HEK293 (cell line): ENCODE measurements around the gene FGF7.

Experiments
- CTCF ChIA-PET: fragments of 350-600 bp; formaldehyde crosslinking; extraction: SDS; loops from one replicate; lab custom pipeline; 2021; ENCODE audit warnings: antibody characterized with exemption; lab: Yijun Ruan, JAX
- POLR2A ChIA-PET: fragments of 300-600 bp; formaldehyde crosslinking; extraction: SDS; loops from one replicate; lab custom pipeline; 2020; ENCODE audit warnings: antibody characterized with exemption, inconsistent platforms; lab: Yijun Ruan, JAX
- H3K27ac ChIP-seq: fragments of 200-500 bp; sonication (Bioruptor generic); 2 replicates; pipeline ENCODE4 v1.5.1; 2014; ENCODE audit warnings: low read depth, low read length, control low read depth, inconsistent platforms; ENCODE audit errors: extremely low read depth
- H3K36me3 ChIP-seq, 2 experiments: fragments of 200-500 bp in 1 of 2; sonication (Bioruptor generic) in 1 of 2; 1 replicate in 1 of 2; 2 replicates in 1 of 2; pipeline ENCODE4 v1.5.1; 2014 to 2017; ENCODE audit warnings: inconsistent platforms in 2 of 2, low read length in 2 of 2; ENCODE audit not compliant: control insufficient read depth in 2 of 2, insufficient read depth in 1 of 2
- H3K4me1 ChIP-seq: fragments of 200-500 bp; sonication (Bioruptor generic); 2 replicates; pipeline ENCODE4 v1.5.1; 2014; ENCODE audit warnings: mild to moderate bottlenecking, low read length, inconsistent platforms; ENCODE audit not compliant: control insufficient read depth, insufficient read depth
- H3K4me3 ChIP-seq: 2 replicates; pipeline ENCODE4 v1.5.1; 2011; ENCODE audit warnings: low read depth, mild to moderate bottlenecking, control low read depth, low read length, moderate library complexity
- H3K9me3 ChIP-seq: fragments of 200-500 bp; sonication (Bioruptor generic); 2 replicates; pipeline ENCODE4 v1.5.1; 2014; ENCODE audit warnings: low read depth, low read length, inconsistent platforms; ENCODE audit not compliant: control insufficient read depth, insufficient read depth
- AEBP2 ChIP-seq: fragments of 450-650 bp; formaldehyde crosslinking; IDR thresholded peaks from 2 replicates; pipeline ENCODE4 v1.5.1; 2016; ENCODE audit warnings: missing biosample characterization, missing genetic modification characterization, borderline replicate concordance
- INSM2 ChIP-seq: fragments of 450-650 bp; formaldehyde crosslinking; IDR thresholded peaks from 2 replicates; pipeline ENCODE4 v1.5.1; 2016; ENCODE audit warnings: missing biosample characterization, missing genetic modification characterization
- MEIS1 ChIP-seq: sonication (generic); formaldehyde crosslinking; IDR thresholded peaks from 2 replicates; pipeline ENCODE4 v1.8.1; 2022; ENCODE audit warnings: missing genetic modification reagents, mild to moderate bottlenecking, borderline replicate concordance
- RBAK ChIP-seq: fragments of 450-650 bp; formaldehyde crosslinking; IDR thresholded peaks from 2 replicates; pipeline ENCODE4 v1.5.1; 2016; ENCODE audit warnings: missing biosample characterization, missing genetic modification characterization
- ZFP41 ChIP-seq: fragments of 450-650 bp; formaldehyde crosslinking; IDR thresholded peaks from 2 replicates; pipeline ENCODE4 v1.5.1; 2016; ENCODE audit warnings: missing biosample characterization, missing genetic modification characterization, borderline replicate concordance
- ZNF10 ChIP-seq: fragments of 450-650 bp; formaldehyde crosslinking; IDR thresholded peaks from 2 replicates; pipeline ENCODE4 v1.5.1; 2017; ENCODE audit warnings: missing biosample characterization, missing genetic modification characterization
- ZNF112 ChIP-seq: fragments of 450-650 bp; formaldehyde crosslinking; IDR thresholded peaks from 2 replicates; pipeline ENCODE4 v1.5.0; 2017; ENCODE audit warnings: missing biosample characterization, missing genetic modification characterization
- ZNF174 ChIP-seq: fragments of 450-650 bp; formaldehyde crosslinking; IDR thresholded peaks from 2 replicates; pipeline ENCODE4 v1.5.0; 2017; ENCODE audit warnings: missing biosample characterization, mild to moderate bottlenecking, missing genetic modification characterization
- ZNF184 ChIP-seq: fragments of 450-650 bp; IDR thresholded peaks from 2 replicates; pipeline ENCODE4 v1.5.1; 2018; ENCODE audit warnings: missing biosample characterization, mild to moderate bottlenecking, missing genetic modification characterization
- ZNF23 ChIP-seq: fragments of 450-650 bp; formaldehyde crosslinking; IDR thresholded peaks from 2 replicates; pipeline ENCODE4 v1.5.1; 2016; ENCODE audit warnings: missing biosample characterization, missing genetic modification characterization, borderline replicate concordance
- ZNF239 ChIP-seq: fragments of 450-650 bp; formaldehyde crosslinking; IDR thresholded peaks from 2 replicates; pipeline ENCODE4 v1.5.1; 2016; ENCODE audit warnings: missing biosample characterization, missing genetic modification characterization
- ZNF24 ChIP-seq: fragments of 450-650 bp; formaldehyde crosslinking; IDR thresholded peaks from 2 replicates; pipeline ENCODE4 v1.5.1; 2016; ENCODE audit warnings: missing biosample characterization, missing genetic modification characterization
- ZNF366 ChIP-seq: fragments of 450-650 bp; formaldehyde crosslinking; conservative IDR thresholded peaks from 2 replicates; pipeline ENCODE4 v1.5.1; 2016; ENCODE audit warnings: missing biosample characterization, missing genetic modification characterization
- ZNF398 ChIP-seq: fragments of 450-650 bp; formaldehyde crosslinking; IDR thresholded peaks from 2 replicates; pipeline ENCODE4 v1.5.1; 2017; ENCODE audit warnings: missing biosample characterization, missing genetic modification characterization
- ZNF416 ChIP-seq: fragments of 450-650 bp; formaldehyde crosslinking; IDR thresholded peaks from 2 replicates; pipeline ENCODE4 v1.5.1; 2016; ENCODE audit warnings: missing biosample characterization, missing genetic modification characterization
- ZNF544 ChIP-seq: fragments of 450-650 bp; formaldehyde crosslinking; IDR thresholded peaks from 2 replicates; pipeline ENCODE4 v1.5.0; 2017; ENCODE audit warnings: missing biosample characterization, missing genetic modification characterization
- ZNF610 ChIP-seq: fragments of 450-650 bp; formaldehyde crosslinking; IDR thresholded peaks from 2 replicates; pipeline ENCODE4 v1.5.1; 2016; ENCODE audit warnings: missing biosample characterization, missing genetic modification characterization, borderline replicate concordance
- ZNF629 ChIP-seq: fragments of 450-650 bp; formaldehyde crosslinking; IDR thresholded peaks from 2 replicates; pipeline ENCODE4 v1.5.1; 2017; ENCODE audit warnings: missing biosample characterization, missing genetic modification characterization
- ZNF791 ChIP-seq: fragments of 450-650 bp; formaldehyde crosslinking; IDR thresholded peaks from 2 replicates; pipeline ENCODE4 v1.5.1; 2016; ENCODE audit warnings: missing biosample characterization, missing genetic modification characterization
- ZNF843 ChIP-seq: fragments of 450-650 bp; formaldehyde crosslinking; IDR thresholded peaks from 2 replicates; pipeline ENCODE4 v1.5.1; 2016; ENCODE audit warnings: missing biosample characterization, missing genetic modification characterization
- ZXDB ChIP-seq: fragments of 450-650 bp; formaldehyde crosslinking; IDR thresholded peaks from 2 replicates; pipeline ENCODE4 v1.5.1; 2016; ENCODE audit warnings: missing biosample characterization, missing genetic modification characterization
- TF ChIP-seq, protein P1 (sequence below): fragments of 450-650 bp; formaldehyde crosslinking; IDR thresholded peaks from 2 replicates; pipeline ENCODE4 v1.5.1; 2016; ENCODE audit warnings: missing biosample characterization, missing genetic modification characterization
- TF ChIP-seq, protein P2 (sequence below): fragments of 450-650 bp; formaldehyde crosslinking; IDR thresholded peaks from 2 replicates; pipeline ENCODE4 v1.5.1; 2016; ENCODE audit warnings: missing biosample characterization, missing genetic modification characterization
- TF ChIP-seq, protein P3 (sequence below): fragments of 450-650 bp; formaldehyde crosslinking; IDR thresholded peaks from 2 replicates; pipeline ENCODE4 v1.5.1; 2016; ENCODE audit warnings: missing biosample characterization, missing genetic modification characterization
- TF ChIP-seq, protein P4 (sequence below): fragments of 450-650 bp; formaldehyde crosslinking; IDR thresholded peaks from 2 replicates; pipeline ENCODE4 v1.5.1; 2016; ENCODE audit warnings: missing biosample characterization, missing genetic modification characterization
- TF ChIP-seq, protein P5 (sequence below): fragments of 450-650 bp; formaldehyde crosslinking; IDR thresholded peaks from 2 replicates; pipeline ENCODE4 v1.5.1; 2016; ENCODE audit warnings: missing biosample characterization, missing genetic modification characterization

Gene FGF7

GRCh38 chr15:49472338-49472737 is 49.3 kb downstream of the FGF7 start:
- ChIA-PET CTCF (interaction anchor here (0.7 to 0.8 kb wide), 2 partner anchors 10 to 234 kb away, joined by 3 read pairs; no protein-coding TSS in a partner anchor), POLR2A (no interaction called here)
- TF ChIP-seq ZFP41 (tag by site-specific recombination) = no peak
- no peak for TF ChIP-seq ZNF610 (tag by site-specific recombination)
- no peak for TF ChIP-seq ZNF398
- TF ChIP-seq ZNF416 (tag by site-specific recombination) = no peak
- TF ChIP-seq, protein P1, sequence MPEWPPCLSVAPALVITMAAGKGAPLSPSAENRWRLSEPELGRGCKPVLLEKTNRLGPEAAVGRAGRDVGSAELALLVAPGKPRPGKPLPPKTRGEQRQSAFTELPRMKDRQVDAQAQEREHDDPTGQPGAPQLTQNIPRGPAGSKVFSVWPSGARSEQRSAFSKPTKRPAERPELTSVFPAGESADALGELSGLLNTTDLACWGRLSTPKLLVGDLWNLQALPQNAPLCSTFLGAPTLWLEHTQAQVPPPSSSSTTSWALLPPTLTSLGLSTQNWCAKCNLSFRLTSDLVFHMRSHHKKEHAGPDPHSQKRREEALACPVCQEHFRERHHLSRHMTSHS (tag by site-specific recombination) = no peak
- TF ChIP-seq ZNF843 (tag by site-specific recombination) = no peak
- no peak for TF ChIP-seq AEBP2 (tag by site-specific recombination)
- TF ChIP-seq ZNF24 (tag by site-specific recombination) = no peak
- no peak for TF ChIP-seq ZNF10 (tag by site-specific recombination)
- TF ChIP-seq ZNF112 = no peak
- no peak for TF ChIP-seq ZXDB
- TF ChIP-seq, protein P2, sequence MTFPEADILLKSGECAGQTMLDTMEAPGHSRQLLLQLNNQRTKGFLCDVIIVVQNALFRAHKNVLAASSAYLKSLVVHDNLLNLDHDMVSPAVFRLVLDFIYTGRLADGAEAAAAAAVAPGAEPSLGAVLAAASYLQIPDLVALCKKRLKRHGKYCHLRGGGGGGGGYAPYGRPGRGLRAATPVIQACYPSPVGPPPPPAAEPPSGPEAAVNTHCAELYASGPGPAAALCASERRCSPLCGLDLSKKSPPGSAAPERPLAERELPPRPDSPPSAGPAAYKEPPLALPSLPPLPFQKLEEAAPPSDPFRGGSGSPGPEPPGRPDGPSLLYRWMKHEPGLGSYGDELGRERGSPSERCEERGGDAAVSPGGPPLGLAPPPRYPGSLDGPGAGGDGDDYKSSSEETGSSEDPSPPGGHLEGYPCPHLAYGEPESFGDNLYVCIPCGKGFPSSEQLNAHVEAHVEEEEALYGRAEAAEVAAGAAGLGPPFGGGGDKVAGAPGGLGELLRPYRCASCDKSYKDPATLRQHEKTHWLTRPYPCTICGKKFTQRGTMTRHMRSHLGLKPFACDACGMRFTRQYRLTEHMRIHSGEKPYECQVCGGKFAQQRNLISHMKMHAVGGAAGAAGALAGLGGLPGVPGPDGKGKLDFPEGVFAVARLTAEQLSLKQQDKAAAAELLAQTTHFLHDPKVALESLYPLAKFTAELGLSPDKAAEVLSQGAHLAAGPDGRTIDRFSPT = no peak
- no peak for TF ChIP-seq ZNF23 (tag by site-specific recombination)
- no peak for TF ChIP-seq ZNF239 (tag by site-specific recombination)
- H3K9me3 ChIP-seq = no peaks in the 10 kb centered on the region
- H3K4me1 ChIP-seq = no peaks in the 10 kb centered on the region
- no peaks in the 10 kb centered on the region for H3K36me3 ChIP-seq
- H3K4me3 ChIP-seq = no peak overlapping the region
- H3K27ac ChIP-seq = no peak overlapping the region

DNA sequence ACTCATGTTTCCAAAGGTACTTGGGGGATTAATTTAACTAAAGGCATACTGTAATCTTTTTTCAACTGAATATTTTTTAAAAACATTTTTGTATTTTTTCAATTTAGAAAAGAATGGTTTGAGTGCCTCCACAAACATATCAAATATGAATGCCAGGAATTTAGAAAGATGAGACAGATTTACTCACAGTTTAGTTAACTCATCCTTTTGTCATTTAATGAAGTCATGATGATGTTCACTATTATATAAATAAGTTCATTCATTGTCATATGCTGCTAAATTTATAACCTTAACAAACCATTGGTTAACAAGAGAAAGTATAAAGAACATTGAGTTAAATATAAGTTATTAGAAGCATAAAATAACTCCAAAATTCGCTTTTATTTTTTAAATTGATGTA is 50.0 kb downstream of the FGF7 start:
- Histone ChIP-seq H3K9me3 (no peaks in the 10 kb centered on the region), H3K27ac (no peak overlapping the region), H3K4me3 (no peak overlapping the region), H3K36me3 (no peaks in the 10 kb centered on the region), H3K4me1 (no peaks in the 10 kb centered on the region)
- ChIA-PET CTCF (no interaction called here), POLR2A (no interaction called here)
- no peak for TF ChIP-seq ZNF184 (tag by site-specific recombination)
- TF ChIP-seq, protein P3, sequence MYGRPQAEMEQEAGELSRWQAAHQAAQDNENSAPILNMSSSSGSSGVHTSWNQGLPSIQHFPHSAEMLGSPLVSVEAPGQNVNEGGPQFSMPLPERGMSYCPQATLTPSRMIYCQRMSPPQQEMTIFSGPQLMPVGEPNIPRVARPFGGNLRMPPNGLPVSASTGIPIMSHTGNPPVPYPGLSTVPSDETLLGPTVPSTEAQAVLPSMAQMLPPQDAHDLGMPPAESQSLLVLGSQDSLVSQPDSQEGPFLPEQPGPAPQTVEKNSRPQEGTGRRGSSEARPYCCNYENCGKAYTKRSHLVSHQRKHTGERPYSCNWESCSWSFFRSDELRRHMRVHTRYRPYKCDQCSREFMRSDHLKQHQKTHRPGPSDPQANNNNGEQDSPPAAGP (tag by site-specific recombination) = no peak
- TF ChIP-seq, protein P4, sequence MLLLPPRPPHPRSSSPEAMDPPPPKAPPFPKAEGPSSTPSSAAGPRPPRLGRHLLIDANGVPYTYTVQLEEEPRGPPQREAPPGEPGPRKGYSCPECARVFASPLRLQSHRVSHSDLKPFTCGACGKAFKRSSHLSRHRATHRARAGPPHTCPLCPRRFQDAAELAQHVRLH = no peak
- TF ChIP-seq ZNF544 (tag by site-specific recombination) = no peak
- TF ChIP-seq ZNF366 (tag by site-specific recombination) = no peak
- TF ChIP-seq RBAK (tag by site-specific recombination) = no peak
- TF ChIP-seq ZNF791 (tag by site-specific recombination) = no peak
- TF ChIP-seq INSM2 = no peak
- TF ChIP-seq, protein P5, sequence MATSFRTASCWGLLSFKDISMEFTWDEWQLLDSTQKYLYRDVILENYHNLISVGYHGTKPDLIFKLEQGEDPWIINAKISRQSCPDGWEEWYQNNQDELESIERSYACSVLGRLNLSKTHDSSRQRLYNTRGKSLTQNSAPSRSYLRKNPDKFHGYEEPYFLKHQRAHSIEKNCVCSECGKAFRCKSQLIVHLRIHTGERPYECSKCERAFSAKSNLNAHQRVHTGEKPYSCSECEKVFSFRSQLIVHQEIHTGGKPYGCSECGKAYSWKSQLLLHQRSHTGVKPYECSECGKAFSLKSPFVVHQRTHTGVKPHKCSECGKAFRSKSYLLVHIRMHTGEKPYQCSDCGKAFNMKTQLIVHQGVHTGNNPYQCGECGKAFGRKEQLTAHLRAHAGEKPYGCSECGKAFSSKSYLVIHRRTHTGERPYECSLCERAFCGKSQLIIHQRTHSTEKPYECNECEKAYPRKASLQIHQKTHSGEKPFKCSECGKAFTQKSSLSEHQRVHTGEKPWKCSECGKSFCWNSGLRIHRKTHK = no peak
- TF ChIP-seq ZNF629 = no peak
- no peak for TF ChIP-seq ZNF174 (tag by site-specific recombination)
- no peak for TF ChIP-seq MEIS1
